Anterior cingulate cortex (tissue), 58 donors: ENCODE measurements around the gene LONRF3.
"Not testable (repeated sequence)": the region's sequence is repeated elsewhere in the genome, so short reads cannot be mapped to it uniquely, and the experiment has no call there.

Source experiments
- DNase-seq, 58 donors: peaks; one replicate each; lab custom pipeline; 2025; lab: John Stamatoyannopoulos, UW

Gene LONRF3

DNA sequence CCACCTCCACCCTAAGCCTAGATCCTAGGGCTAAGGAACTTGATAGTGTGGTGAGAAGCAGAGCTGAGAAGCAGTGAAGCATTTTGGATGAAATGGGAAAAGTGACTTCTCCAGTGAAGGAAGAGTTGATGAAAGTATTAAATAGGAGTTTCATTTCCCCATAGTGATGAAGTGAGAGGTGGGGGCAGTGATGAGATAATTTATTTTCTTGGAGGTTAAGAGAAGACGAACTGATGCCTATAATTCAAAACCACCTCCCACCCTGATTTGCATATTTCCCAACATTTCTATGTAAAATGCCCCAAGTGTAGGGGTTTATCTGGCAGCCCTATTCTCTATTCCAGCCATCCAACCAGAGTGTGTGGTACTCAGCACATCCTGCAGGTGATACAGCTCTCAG lies 6.3 kb downstream of the LONRF3 start:
- DNase-seq = no peak

DNA sequence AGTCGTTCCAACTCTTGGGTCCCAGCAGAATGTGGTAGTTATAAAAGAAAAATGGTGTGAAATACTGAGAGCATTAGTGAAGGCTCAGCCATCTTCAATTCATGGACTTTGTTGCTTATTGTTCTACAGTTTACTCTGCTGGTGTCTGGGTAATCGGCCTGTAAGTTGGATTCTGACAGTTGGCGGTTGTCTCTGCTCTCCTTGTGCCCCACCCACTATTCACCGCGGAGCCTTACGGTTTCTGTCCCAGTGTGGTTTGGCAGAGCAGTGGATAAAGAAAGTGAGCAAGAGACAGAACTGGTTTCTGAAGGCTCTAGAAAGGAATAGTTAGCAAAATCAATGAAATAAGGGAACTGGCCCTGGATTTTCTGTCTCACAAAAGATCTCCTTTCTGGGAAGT lies 9.1 kb downstream of the LONRF3 start:
- no peak for DNase-seq

DNA sequence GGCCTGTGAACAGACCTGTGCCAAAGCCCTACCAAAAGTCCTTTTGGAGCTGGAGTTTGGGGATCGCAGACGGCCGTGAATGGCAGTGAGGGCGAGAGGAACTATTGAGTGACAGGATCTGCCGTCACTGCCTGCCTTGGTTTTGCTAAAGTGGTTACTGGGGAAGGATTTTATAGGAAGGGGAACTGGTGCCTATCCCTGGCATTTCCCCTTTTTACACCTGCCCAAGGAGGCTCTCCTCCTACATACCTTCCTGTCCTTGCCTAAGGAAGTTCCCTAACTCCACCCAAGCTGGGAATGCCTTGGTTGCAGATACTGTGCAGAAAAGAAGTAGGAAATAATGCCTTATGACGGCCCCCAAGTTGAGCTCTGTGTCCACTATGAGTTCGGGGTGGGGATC lies 14.5 kb downstream of the LONRF3 start:
- no peak for DNase-seq

DNA sequence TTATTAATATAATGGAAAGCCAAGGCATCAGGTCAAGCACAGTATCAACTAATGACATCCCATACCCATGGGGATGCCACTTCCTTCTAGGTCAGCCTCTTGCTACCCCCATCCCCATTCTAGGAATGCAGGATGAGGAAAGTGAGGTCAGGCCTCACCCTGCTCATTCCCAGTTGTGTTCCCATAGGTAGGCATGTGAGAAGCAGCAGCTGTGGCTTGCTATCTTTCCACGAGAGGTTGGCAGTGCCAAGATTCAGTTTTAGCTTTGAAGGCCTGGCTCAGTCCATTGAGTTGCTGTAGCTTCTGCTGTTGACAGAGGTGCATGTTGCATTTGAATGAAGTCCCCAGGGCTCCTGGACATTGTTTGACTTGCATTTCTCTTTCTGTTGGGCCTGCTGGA lies 15.5 kb downstream of the LONRF3 start:
- no peak for DNase-seq

DNA sequence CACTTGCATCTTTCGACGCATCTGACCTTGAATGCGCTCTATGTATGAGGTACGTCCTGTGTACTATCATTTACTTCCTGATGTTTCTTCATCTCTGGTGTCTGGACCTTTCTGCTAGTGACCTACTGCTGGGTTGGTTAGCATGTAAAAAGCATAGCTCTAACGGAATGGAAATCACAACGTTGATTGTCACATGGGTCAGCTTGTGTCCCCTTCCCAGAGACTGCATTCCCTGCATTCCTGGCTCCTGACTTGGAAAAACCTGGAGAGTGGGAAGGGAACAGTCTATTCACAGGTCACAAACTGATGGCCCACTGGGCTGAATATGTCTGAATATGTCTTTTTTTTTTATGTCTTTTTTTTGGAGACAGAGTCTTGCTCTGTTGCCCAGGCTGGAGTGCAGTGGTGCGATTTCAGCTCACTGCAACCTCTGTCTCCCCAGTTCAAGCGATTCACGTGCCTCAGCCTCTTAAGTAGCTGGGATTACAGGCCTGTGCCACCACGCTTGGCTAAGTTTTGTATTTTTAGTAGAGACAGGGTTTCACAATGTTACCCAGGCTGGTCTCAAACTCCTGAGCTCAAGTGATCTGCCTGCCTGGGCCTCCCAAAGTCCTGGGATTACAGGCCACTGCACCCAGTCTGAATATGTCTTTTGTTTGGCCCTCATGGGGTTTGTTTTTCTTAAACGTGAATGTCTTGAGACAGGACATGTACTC lies 16.3 kb downstream of the LONRF3 start:
- DNase-seq = no peak

DNA sequence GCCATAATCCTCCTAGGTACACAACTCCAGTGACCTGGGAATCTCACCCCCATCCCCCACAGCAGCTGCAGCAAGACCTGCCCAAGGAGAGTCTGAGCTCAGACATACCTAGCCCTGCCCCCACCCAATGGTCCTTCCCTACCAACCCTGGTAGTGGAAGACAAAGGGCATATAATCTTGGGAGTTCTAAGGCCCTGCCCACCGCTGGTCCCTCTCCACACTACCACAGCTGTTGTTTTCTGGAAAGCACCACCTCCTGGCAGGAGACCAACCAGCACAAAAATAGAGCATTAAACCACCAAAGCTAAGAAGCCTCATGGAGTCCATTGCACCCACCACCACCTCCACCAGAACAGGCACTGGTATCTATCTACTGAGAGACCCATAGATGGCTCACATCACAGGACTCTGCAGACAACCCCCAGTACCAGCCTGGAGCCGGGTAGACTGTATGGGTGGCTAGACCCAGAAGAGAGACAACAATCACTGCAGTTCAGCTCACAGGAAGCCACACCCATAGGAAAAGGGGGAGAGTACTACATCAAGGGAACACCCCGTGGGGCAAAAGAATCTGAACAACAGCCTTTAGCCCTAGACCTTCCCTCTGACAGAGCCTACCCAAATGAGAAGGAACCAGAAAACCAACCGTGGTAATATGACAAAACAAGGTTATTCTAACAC lies 18.2 kb downstream of the LONRF3 start:
- not testable (repeated sequence) for DNase-seq

DNA sequence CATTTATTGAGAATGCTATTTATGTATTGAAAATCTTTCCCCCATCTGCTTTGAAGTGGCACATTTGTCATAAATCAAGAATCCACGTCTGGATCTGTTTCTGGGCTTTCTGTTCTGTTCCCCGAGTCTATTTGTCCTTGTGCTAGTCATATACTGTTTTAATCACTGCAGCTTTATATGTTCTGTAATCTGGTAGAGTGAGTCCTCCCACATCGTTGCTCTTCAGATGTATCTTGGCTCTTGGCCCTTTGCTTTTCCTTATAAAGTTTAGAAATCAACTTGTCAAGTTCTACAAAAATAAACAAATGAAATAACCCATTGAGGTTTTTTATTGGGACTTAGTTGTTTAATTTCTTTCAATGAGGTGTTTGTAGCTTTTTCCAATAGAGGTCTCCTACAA lies 29.0 kb downstream of the LONRF3 start:
- no peak for DNase-seq

DNA sequence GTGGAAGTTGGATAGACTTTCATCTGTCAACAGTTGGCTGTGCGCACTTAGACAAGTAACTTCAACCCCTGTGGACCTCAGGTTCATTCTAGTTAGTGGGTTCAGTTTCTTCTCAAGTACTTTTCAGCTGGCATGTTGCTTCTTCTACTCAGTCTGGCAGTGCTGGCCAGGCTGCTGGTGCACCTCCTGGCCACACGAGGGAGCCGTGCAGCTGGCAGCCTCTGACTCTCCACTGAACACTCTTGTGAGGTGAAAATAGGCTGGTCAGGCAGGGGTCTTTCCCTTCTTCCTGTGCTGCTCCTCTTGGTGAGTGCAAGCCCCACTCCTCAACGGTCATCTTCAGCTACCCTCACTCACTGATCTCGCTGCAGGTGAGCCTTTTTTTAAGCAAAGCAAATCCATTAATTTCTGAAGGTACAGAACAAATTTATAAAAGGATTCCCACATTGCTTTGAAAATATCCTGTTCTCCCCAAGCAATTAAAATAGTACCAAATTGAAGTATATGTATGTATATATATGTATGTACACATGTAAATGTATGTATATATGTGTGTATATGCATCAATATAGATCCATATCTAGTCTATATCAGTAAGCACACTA lies 30.6 kb downstream of the LONRF3 start:
- peak in 39 of 58 donors; percentile 0 to 33 (median 4) for DNase-seq

DNA sequence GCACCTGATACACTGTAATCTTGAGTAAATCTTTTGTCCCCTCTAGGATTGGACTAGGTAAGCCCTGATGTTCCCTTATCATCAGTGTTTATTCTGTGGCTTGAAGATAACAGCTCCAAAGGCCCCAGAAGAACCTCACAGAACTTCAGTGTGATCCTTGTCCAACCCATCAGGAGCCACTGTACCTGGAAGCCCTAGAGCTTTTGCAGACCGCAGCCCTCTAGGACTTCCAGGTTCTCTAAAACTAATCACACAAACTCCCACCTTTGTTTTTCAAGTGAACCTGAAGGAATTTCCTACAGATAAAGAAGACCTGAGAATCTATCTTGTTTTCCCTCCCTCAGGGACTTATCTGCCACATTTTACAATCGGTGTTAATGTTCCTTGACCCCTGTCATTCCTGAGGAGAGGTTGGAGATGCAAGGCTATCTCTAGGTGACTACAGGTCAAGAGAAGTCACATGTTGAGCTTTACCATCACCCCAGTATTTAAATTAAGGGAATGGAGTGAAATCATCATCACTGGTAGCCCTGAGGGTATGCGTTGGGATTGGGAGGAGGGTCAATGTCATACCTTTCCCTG lies 32.9 kb downstream of the LONRF3 start:
- DNase-seq = no peak

DNA sequence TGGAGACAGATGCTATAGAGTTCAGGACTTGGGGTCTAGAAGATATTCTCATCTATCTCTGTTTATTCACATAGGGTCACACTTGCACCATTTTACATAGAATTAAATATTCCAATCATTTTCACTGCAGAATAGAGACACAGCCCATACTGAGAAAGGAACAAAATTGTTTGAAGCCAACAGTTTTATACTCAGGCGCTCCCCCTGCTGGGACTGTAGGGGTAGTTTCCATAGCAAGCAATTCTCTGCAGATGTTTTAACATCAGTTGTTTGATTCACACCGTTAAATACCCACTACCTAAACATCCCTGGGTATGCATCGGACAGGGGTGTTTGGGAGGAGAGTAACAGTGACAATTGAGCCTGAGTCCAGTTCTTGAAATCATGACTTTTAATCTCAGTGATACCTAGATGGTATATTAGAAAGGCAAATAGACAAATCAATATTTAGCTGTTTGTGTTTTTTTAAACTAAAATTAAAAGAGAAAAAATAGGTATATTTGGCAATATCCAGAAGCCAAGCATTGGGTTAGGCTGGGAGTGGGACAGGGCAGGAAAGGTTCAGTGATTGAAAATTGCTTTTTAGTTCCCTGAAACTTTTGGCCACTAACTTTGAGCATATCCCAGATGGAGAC lies 33.8 kb downstream of the LONRF3 start:
- peak in 14 of 58 donors; percentile 0 to 42 (median 1) for DNase-seq

DNA sequence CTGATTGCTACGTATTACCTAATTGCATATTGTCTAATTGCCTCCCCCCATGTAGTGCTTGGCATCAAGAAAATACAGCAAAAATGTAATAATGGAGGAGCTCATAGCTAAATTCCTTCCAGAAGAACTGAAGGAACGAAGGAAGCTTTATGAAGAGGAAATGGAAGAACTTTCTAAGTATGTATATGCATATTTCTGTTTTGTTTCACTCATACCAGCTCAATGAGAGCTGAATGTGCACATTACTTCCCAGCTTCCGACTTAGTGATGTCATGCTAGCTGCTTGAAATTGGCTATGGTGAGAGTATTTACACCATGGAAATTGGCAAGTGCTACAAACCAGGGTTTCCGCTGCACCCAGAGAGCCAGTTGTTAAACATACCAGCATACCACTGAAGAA lies 34.7 kb downstream of the LONRF3 start:
- no peak for DNase-seq

DNA sequence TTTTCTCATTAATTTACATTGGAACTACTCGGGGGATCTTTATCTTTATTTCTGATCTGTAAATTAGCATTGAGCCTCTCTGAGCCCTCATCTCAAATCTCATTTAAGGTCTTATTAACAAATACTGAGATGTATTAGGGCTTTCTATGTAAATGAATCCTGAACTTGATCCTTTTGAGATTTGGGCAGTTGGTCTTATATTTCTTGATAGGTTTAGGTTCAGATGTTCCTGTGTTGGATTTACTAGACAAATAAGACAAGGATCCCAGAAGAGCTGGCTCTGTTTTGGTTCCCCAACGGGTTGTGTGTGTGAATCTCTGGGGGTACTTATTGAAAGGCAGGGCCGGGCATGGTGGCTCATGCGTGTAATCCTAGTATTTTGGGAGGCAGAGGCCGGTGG lies 36.1 kb downstream of the LONRF3 start:
- no peak for DNase-seq

DNA sequence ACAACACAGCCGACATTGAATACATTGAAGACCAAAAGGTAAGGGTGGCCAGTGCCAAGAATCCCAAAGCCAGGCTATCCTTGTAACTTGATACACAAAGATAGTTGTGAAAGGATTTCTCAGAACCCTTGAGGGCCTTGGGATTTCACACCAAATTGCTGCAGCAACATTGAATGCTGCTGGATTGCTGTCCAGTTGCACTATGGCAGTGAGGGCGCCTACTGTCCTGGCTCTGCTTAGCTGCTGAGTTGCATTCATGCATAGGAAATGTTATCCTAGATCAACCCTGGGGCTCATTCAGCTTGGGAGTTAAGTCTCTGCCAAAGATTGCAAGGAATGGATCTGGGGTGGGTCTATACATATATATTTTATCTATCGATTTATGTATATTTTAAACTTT lies 38.7 kb downstream of the LONRF3 start:
- no peak for DNase-seq

DNA sequence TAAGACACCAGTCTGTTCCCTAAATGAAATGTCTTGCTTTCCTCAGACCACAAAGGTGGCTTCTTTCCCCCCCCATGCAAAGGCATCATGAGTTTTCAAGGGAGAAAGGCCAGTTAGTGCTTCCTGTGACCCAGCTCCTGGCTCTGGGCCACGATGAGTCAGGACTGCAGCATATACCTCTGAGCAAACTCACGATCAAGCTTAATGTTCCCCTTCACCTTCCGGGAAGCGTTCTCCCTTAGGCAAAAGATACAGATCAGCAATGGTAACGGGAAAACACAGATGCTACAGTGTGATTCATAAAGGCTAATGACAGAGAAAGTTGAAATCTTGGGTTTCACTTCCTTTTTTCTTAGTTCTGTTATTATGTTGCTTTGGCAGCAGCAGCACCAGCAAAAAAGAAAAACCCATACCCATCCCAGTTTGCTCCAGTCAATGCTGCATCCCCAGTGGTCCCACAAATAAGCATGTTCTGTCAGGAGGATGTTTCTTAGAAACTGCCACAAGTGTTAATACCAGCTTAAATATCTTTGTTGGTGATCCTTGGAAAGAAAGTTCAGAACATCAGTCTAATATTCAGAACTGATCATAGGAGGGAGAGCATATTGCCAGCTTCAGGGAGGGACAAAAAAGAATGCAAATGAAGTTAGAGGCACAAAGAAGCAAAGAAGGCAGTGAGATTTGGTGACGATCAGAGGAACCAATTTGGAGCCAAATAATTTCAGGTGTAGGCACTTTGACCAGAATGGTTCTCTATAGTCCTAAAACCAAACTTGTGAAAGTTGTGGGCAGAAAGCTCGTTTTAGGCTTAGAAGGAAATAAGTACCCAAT lies 41.2 kb downstream of the LONRF3 start:
- DNase-seq = peak in 1 of 58 donors; percentile 1

DNA sequence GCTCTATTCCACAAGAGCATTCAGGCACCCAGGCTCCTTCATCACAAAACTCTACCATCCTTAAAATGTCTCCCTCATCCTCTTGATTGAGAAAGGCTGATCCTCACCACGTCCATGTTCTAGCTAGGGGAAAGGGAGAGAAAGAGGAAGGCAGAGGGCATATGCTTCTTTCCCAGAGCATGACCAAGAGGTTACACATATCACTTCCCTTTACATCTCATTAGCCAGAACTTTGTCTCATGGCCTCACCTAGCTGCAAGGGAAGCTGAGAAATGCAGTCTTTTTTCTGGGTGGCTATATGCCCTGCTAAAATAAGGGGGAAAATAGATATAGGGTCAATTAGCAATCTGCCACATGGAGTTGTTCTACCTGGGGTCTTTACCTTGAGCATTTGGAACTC lies 42.7 kb downstream of the LONRF3 start:
- DNase-seq = no peak

DNA sequence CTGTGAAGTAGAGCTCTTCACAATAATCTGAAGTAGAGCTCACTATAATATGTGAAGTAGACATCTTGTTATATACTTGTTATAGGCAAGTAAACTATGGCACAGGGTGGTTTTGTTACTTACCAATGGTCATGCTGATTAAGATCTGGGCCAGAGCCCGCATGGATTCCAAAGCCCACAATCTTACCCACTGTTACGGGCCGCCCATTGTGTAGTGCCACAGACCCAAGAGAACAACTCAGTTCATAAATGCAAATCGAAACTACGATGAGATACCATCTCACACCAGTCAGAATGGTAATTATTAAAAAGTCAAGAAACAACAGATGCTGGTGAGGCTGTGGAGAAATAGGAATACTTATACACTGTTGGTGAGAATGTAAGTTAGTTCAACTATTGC lies 51.5 kb downstream of the LONRF3 start:
- DNase-seq = no peak

DNA sequence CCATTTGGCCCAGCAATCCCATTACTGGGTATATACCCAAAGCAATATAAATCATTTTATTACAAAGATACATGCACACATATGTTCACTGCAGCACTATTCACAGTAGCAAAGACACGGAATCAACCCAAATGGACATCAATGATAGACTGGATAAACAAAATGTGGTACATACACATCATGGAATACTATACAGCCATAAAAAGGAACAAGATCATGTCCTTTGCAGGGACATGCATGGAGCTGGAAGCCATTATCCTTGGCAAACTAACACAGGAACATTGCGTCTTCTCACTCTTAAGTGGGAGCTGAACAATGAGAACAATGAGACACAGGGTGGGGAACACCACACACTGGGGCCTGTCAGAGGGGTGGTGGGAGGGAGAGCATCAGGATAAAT lies 51.9 kb downstream of the LONRF3 start:
- not testable (repeated sequence) for DNase-seq

DNA sequence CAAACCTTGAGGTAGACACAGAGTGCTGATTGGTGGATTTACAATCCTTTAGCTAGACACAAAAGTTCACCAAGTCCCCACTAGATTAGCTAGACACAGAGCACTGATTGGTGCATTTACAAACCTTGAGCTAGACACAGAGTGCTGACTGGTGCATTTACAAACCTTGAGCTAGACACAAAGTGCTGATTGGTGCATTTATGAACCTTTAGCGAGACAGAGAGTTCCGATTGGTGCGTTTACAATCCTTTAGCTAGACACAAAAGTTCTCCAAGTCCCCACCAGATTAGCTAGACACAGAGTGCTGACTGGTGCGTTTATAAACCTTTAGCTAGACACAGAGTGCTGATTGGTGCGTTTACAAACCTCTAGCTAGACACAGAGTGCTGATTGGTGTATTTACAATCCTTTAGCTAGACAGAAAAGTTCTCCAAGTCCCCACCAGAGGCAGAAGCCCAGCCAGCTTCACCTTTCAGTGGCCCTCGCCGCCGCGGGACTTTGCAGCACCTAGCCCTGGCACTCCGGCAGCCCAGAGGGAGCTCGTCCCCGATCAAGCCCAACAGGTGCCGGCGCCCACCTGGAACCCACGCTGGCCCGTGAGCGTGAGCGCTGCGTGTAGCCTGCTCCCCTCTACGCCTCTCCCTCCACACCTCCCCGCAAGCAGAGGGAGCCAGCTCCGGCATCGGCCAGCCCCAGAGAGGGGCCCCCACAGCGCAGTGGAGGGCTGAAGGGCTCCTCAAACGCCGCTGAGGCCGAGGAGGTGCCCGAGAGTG lies 53.7 kb downstream of the LONRF3 start:
- DNase-seq = not testable (repeated sequence)

DNA sequence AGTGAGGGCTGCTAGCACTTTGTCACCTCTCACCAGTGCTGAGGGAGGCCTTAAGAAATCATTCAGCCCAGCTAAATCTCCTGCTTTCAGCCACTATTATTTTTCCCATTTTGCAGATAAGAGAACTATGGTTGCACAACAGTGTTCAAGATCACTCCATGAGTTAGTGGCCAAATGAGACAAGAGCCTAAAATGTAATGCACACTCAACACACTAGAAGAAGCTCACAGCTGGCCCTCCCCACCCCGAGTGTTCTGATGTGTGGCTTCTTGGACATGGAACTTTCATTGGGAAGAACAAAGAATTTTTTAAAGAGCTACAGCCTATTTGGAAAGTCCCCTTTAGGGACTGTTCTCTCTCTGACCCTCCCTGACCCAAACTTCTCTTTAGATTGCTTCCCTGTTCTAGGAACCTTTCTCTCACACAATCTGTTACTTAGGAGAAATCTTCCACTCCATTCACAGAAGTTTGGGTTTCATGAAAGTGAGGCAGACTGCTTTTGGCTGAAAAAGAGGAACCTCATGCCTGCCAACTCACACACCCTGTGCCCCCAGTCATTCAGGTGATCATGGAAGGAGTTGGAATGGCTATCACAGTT lies 54.4 kb downstream of the LONRF3 start:
- no peak for DNase-seq
